Left ventricle myocardium inferior (tissue), 1 donor: ENCODE measurements around the gene TSSK3. TPM values are rescaled to one million over a fixed set of nuclear protein-coding genes. Genes with fewer than 3 reads are reported as not detected.

Experiments
- DNase-seq: peaks from one replicate; pipeline ENCODE4 v3.0.0-alpha.2; 2020
- H3K27ac ChIP-seq: fragments of 200-600 bp; replicated peaks from 2 replicates; pipeline ENCODE4 v1.8.0; 2021
- H3K27me3 ChIP-seq: fragments of 200-600 bp; 2 replicates; pipeline ENCODE4 v1.8.0; 2021; ENCODE audit warnings: low read depth
- H3K36me3 ChIP-seq: fragments of 200-600 bp; 2 replicates; pipeline ENCODE4 v1.8.0; 2021
- H3K4me1 ChIP-seq: fragments of 200-600 bp; 2 replicates; pipeline ENCODE4 v1.8.0; 2021
- H3K4me3 ChIP-seq: fragments of 200-600 bp; 2 replicates; pipeline ENCODE4 v1.8.0; 2021; ENCODE audit warnings: mild to moderate bottlenecking, moderate library complexity
- H3K9me3 ChIP-seq: fragments of 200-600 bp; replicated peaks from 2 replicates; pipeline ENCODE4 v1.8.0; 2021
- CTCF ChIP-seq: fragments of 200-600 bp; IDR thresholded peaks from 2 replicates; pipeline ENCODE4 v1.8.0; 2021; ENCODE audit warnings: antibody characterized with exemption, mild to moderate bottlenecking, borderline replicate concordance
- intact Hi-C: fragments of 100-400 bp; cut with micrococcal nuclease; formaldehyde crosslinking; loops from one replicate; pipeline ENCODE4 v1.11.0; 2022
- total RNA-seq: library from RNA; stranded (reverse); fragmentation: NEBNext Ultra II Directional; extraction: Animal tissue kit (Norgen Biotek cat#: 25700); gene quantifications from one replicate; pipeline ENCODE4 v1.2.1, GENCODE V29; 2021
- donor health status: DM: no; HTN: yes; CAD: no; lungs with severe emphysema.

The TSSK3 gene
- total RNA-seq, 1 donor from 2014 or later: 2.1 TPM

- no peaks in the 10 kb centered on the region for H3K9me3 ChIP-seq
- TF ChIP-seq CTCF: no peak
- no peaks in the 10 kb centered on the region for H3K27me3 ChIP-seq
- H3K36me3 ChIP-seq: peaks cover 42% of the 10 kb centered on the region
- DNase-seq: no peak
- peaks cover 50% of the 10 kb centered on the region for H3K4me1 ChIP-seq
- peak overlapping the region; percentile 73 for H3K4me3 ChIP-seq
- intact Hi-C loops: no loop called here
- peak overlapping the region; percentile 79 for H3K27ac ChIP-seq
Observed at GRCh38 chr1:32334274-32334861, 28.0 kb upstream of the TSSK3 start.

GRCh38 chr1:32334864-32335534 lies 27.3 kb upstream of the TSSK3 start:
- H3K27ac ChIP-seq: peak overlapping the region; percentile 79
- no peaks in the 10 kb centered on the region for H3K9me3 ChIP-seq
- DNase-seq: peak; percentile 56
- TF ChIP-seq CTCF: peak; percentile 84
- no peaks in the 10 kb centered on the region for H3K27me3 ChIP-seq
- H3K36me3 ChIP-seq: peaks cover 35% of the 10 kb centered on the region
- H3K4me1 ChIP-seq: peaks cover 50% of the 10 kb centered on the region
- intact Hi-C loops: no loop called here
- H3K4me3 ChIP-seq: peak overlapping the region; percentile 73

- Histone ChIP-seq H3K4me3 (peak overlapping the region; percentile 73), H3K27ac (peak overlapping the region; percentile 79), H3K9me3 (no peaks in the 10 kb centered on the region), H3K36me3 (peaks cover 31% of the 10 kb centered on the region), H3K27me3 (no peaks in the 10 kb centered on the region), H3K4me1 (peaks cover 50% of the 10 kb centered on the region)
- no peak for DNase-seq
- no peak for TF ChIP-seq CTCF
- intact Hi-C loops: no loop called here
Observed at GRCh38 chr1:32335535-32335789, 26.9 kb upstream of the TSSK3 start.

GRCh38 chr1:32335790-32336590 lies 26.3 kb upstream of the TSSK3 start, which contains the start of gene MARCKSL1:
Gene MARCKSL1, minus strand, starts transcription at chr1:32336233. Its CDS starts 200 bp downstream, at chr1:32336033.
- H3K27me3 ChIP-seq: no peaks in the 10 kb centered on the region
- peak within 1 kb of the TSS; percentile 79 for H3K27ac ChIP-seq
- peaks cover 26% of the 10 kb centered on the region for H3K36me3 ChIP-seq
- DNase-seq: peak; percentile 88
- TF ChIP-seq CTCF: no peak
- H3K9me3 ChIP-seq: no peaks in the 10 kb centered on the region
- intact Hi-C loops: no loop called here
- H3K4me3 ChIP-seq: peak within 1 kb of the TSS; percentile 73
- peaks cover 50% of the 10 kb centered on the region for H3K4me1 ChIP-seq

- peaks cover 20% of the 10 kb centered on the region for H3K36me3 ChIP-seq
- H3K27ac ChIP-seq: peak overlapping the region; percentile 79
- H3K9me3 ChIP-seq: no peaks in the 10 kb centered on the region
- peaks cover 55% of the 10 kb centered on the region for H3K4me1 ChIP-seq
- TF ChIP-seq CTCF: no peak
- intact Hi-C loops: no loop called here
- no peak for DNase-seq
- peak overlapping the region; percentile 73 for H3K4me3 ChIP-seq
- H3K27me3 ChIP-seq: no peaks in the 10 kb centered on the region
Observed at GRCh38 chr1:32336591-32336932, 25.8 kb upstream of the TSSK3 start.
